ENCODE data around the gene GMIP. TPM values are rescaled to one million over a fixed set of nuclear protein-coding genes. Genes with fewer than 3 reads are reported as not detected.
"Not testable (repeated sequence)": the region's sequence is repeated elsewhere in the genome, so short reads cannot be mapped to it uniquely, and the experiment has no call there.

The GMIP gene
- total and polyA plus RNA-seq, 2 of the 4 experiments (the other 2 are of a cell fraction): 4.1 to 11.0 TPM

GRCh38 chr19:19689023-19689422 is 45.6 kb upstream of the GMIP start:
- POLR2A ChIA-PET (ENCODE audit: unreplicated experiment); H2BK5ac ChIP-seq (ENCODE audit: low read depth, low read length, poor library complexity, severe bottlenecking); CTCF ChIA-PET; H2AFZ ChIP-seq (replicated peaks; ENCODE audit: low read length, poor library complexity); H3K4me3 ChIP-seq (ENCODE audit: insufficient read depth, low read depth, low read length); H4K20me1 ChIP-seq (ENCODE audit: insufficient read depth, low read length); H2AK5ac ChIP-seq (ENCODE audit: low read depth, low read length); H3K27me3 ChIP-seq (ENCODE audit: control insufficient read depth, insufficient read depth, low read length); H4K91ac ChIP-seq (ENCODE audit: insufficient read depth, low read depth, low read length); H3K14ac ChIP-seq (replicated peaks; ENCODE audit: low read depth, low read length); H2BK15ac ChIP-seq (ENCODE audit: low read depth, low read length); H3K56ac ChIP-seq (ENCODE audit: extremely low read depth, insufficient read depth, low read length); H3K9me3 ChIP-seq (ENCODE audit: control insufficient read depth, insufficient read depth, low read length); intact Hi-C loops (cut with micrococcal nuclease); H3K36me3 ChIP-seq (ENCODE audit: control insufficient read depth, insufficient read depth, low read length); H4K5ac ChIP-seq (ENCODE audit: low read depth, low read length); H3K9ac ChIP-seq (ENCODE audit: low read depth, low read length); H2AK9ac ChIP-seq (replicated peaks; ENCODE audit: low read depth, low read length, poor library complexity); ATAC-seq (ENCODE audit: low read depth); H2BK120ac ChIP-seq (ENCODE audit: low read depth, low read length); DNase-seq; H3K27ac ChIP-seq (ENCODE audit: insufficient read depth, low read length); H3K4me1 ChIP-seq (ENCODE audit: control insufficient read depth, insufficient read depth, low read length); H3K23ac ChIP-seq (ENCODE audit: low read depth, low read length); dilution Hi-C loops (cut with HindIII; ENCODE audit: low sequenced_read_pairs, unreplicated experiment); in situ Hi-C loops (cut with MboI; ENCODE audit: low sequenced_read_pairs); H2BK20ac ChIP-seq (ENCODE audit: low read depth, low read length); H3K4me2 ChIP-seq (ENCODE audit: low read depth, low read length); H3K9me1 ChIP-seq (ENCODE audit: insufficient read depth, low read length); BruUV-seq (replicated peaks); H3K4ac ChIP-seq (ENCODE audit: low read depth, low read length); H4K8ac ChIP-seq (ENCODE audit: low read depth in 2 of 2, low read length in 2 of 2); H3K79me1 ChIP-seq (ENCODE audit: low read depth in 1 of 2, low read length in 2 of 2); H3K18ac ChIP-seq (ENCODE audit: low read depth, low read length): not testable (repeated sequence)
- no CpG with 5 or more reads among the region's 10 CpGs for WGBS, 2 experiments (ENCODE audit: extremely low coverage in 2 of 2, insufficient read length in 1 of 2)
